GM21390 (cell line): Measurements from ENCODE around the gene ZNF683.
"Not testable (repeated sequence)": the region's sequence is repeated elsewhere in the genome, so short reads cannot be mapped to it uniquely, and the experiment has no call there.

ENCODE experiments used
- ATAC-seq: cut with Tn5 transposase; IDR thresholded peaks from one replicate; pipeline ENCODE4 v1.9.1; 2021; ENCODE audit not compliant: unreplicated experiment

Gene ZNF683

GRCh38 chr1:26338670-26339069 lies 33.9 kb downstream of the ZNF683 start:
- ATAC-seq, result no peak

GRCh38 chr1:26337625-26338024 lies 34.9 kb downstream of the ZNF683 start:
- ATAC-seq, result no peak

DNA sequence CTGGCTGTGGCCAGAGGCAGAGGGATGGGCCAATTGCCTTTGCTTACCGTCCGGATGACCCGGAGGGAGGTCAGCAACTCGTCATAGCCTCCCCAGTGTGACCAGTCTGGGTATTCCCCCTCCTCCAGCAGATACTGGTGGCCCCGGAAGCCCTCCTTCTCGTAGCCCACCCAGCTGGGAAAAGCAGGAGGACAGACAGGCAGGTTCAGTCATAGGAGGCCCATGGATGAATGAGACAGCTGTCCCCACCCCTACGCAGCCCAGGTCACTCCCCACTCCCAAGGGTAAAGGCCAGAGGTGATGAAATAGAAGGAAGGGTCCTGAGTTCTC lies 35.4 kb downstream of the ZNF683 start:
- ATAC-seq, result no peak

DNA sequence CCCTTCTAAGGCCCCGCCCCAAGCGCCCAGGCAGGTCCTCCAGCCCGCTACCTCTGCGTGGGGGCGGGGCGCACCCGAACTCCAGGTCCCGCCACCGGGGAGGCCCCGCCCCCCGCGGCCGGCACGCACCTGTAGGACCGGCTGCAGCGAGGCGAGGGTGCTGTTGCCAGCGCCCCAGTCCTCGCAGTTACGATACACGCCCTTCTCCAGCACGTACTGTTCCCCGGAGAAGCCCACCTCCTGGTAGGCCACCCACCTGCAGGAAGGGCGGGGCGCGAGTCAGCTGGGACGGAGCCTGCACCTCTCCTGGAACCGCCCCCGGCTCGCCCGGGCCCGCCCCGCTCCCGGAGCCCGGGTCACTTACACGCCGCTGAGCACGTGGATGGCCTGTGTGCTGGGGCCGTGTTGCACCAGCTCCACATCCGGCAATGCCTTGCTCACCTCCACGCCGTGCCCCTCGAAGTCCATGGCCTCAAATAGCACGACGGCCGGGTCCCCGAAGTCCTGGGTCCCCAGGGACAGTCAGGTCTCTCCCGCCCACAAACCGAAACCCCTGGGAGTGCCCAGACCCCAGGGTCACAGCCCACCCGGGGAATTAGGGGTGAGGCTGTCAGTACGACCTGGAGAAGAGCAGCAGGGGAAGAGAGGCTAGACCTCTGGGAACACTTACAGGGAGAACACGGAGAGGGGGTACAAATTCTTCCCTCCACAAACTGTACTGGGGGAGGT lies 35.9 kb downstream of the ZNF683 start:
- ATAC-seq, result no peak

- no peak for ATAC-seq
Observed at GRCh38 chr1:26335774-26336476, 36.6 kb downstream of the ZNF683 start.

- not testable (repeated sequence) for ATAC-seq
Observed at GRCh38 chr1:26333312-26333711, 39.2 kb downstream of the ZNF683 start.

DNA sequence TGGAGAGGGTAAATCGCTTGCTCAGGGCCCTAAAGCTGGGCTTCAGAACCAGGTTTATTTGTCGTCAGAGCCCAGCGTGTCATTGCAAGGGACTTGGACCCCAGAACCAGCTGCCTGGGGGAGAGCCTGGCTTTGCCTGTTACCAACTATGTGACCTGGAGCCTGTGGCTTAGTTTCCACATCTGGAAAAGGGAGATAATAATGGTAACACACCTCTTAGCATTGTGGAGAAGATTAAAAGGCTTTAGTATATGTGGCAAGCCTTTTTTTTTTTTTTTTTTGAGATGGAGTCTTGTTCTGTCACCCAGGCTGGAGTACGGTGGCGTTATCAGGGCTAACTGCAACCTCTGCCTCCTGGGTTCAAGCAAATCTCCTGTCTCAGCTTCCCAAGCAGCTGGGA lies 42.3 kb downstream of the ZNF683 start:
- no peak for ATAC-seq

DNA sequence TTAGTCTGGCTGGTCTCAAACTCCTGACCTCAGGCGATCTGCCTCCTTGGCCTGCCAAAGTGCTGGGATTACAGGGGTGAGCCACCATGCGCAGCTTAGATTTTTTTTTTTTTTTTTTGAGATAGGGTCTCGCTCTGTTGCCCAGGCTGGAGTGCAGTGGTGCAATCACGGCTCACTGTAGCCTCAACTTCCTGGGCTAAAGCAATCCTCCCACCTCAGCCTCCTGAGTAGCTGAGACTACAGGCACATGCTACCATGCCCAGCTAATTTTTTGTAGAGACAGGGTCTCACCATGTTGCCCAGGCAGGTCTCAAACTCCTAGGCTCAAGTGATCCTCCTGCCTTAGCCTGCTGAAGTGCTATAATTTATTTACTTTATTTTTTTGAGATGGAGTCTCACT lies 43.2 kb downstream of the ZNF683 start:
- not testable (repeated sequence) for ATAC-seq

GRCh38 chr1:26328597-26328996 lies 44.0 kb downstream of the ZNF683 start:
- ATAC-seq, result no peak

DNA sequence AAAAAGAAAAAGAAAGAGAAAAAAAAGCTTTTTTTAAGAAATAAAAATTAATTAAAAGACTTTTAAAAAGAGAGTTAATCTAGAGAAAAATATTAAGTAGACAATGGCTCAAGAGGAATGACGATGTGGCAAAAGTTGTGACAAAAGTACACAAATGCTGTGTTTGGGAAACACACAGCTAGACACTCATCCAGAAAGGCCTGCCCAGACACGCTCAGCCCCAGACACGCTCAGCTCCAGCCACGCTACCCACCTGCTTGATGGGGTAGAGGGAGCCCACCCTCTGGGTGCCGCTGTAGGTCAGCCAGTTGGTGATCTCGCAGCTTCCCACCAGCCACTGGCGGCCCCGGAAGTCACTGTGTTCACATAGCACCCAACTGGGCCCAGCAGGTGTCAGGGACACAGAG lies 44.6 kb downstream of the ZNF683 start:
- ATAC-seq, result no peak

GRCh38 chr1:26324550-26324949 lies 48.0 kb downstream of the ZNF683 start:
- no peak for ATAC-seq

- no peak for ATAC-seq
Observed at GRCh38 chr1:26323382-26323781, 49.2 kb downstream of the ZNF683 start.

DNA sequence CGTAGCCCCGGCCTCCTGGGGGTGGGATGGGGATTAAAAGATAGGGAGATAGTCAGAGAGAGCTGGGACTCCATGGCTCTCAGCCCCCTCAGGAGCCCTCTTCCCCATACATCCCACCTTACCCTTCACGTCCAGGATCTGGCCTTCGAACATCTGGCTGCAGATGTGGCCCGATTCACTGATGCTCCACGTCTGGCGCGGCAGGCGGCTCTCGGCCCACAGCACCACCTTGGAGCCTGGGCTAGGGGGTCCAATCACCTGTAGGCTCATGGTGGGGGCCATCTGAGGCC lies 50.6 kb downstream of the ZNF683 start:
- no peak for ATAC-seq

GRCh38 chr1:26321315-26322041 lies 51.1 kb downstream of the ZNF683 start:
- peak; percentile 34 for ATAC-seq

GRCh38 chr1:26320896-26321295 lies 51.7 kb downstream of the ZNF683 start:
- ATAC-seq, result no peak

DNA sequence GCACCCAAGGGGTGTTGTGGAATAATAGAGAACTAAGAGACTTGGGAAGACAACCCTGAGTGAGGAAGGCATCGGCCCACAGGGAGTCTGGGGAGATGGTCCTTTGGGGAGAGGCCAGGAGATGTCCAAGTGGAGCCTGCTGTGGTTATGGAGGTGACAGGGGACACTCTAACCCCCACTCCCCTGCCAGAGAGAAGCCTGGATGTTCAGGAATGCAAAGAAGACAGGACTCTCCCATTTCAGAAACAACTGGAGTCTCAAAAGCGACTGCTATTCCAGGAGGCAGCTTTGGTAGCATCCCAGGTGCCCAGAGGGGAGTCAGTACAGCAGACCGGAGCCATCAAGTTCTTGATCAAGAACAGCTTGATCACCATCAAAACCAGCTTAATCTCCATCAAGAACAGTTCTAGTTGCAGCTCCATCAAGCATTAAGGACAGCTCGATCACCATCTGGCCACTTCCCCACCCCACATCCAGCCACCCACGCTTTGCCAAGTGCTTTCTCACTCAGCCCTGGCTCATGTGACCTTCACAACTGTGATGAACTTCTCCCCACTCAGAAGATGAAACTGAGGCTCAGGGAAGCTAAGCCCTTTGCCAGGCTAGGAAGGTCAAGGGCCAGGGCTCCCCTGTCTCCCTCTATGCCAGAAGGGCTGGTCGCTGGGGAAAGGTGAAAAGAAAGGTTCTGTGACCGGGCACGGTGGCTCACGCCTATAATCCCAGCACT lies 54.0 kb downstream of the ZNF683 start:
- ATAC-seq, result no peak

- ATAC-seq, result no peak
Observed at GRCh38 chr1:26317612-26318337, 54.8 kb downstream of the ZNF683 start, which contains the start of gene CD52. CD52 (plus strand) TSS chr1:26317958; CDS start chr1:26318018, 60 bp downstream.

DNA sequence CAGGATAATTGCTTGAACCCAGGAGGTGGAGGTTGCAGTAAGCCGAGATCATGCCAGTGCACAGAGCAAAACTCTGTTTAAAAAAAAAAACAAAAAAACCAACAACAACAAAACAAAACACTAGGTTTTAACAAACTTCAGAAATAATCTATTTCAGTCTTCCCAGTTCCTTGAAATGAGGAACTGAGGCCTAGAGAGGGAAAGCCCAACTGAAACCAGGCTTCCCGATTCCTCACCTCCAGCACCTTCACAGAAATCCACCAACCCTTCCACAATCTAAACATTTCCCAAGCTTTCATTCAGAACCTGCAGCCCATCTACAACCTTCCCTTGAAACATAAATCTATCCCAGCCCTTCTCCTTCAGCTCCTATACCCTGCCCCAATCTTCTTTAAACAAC lies 55.4 kb downstream of the ZNF683 start:
- ATAC-seq, result no peak

- ATAC-seq, result no peak
Observed at GRCh38 chr1:26315874-26316850, 56.4 kb downstream of the ZNF683 start.

DNA sequence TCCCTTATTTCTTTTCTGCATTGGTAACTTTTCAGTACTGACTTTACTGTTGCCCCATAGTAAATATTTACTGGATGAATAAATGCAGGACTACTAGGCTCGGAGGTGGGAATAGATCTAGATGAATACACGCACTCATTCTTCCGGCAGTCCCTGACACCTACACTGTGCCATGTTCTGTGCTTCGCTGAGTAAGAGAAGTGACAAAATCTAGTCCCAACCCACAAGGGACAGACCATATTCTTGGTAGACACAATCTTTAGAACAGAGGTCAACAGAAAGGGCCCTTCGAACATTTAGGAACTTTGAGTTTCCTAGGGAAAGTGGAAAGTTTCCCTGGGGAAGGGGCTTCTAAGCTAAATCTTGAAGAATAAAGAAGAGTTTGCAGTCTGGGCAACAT lies 58.0 kb downstream of the ZNF683 start:
- no peak for ATAC-seq
